Activated T-cell treated with anti-CD3 and anti-CD28 coated beads, Interleukin-2, amount 50 U/mL, for 4 hours (primary cell): ENCODE results near the gene SCRN2. TPM values are rescaled to one million over a fixed set of nuclear protein-coding genes. Genes with fewer than 3 reads are reported as not detected.

Experiments used
- ATAC-seq, 2 donors: fragments of 200-7000 bp; cut with Tn5 transposase; one replicate each; pipeline ENCODE4 v1.10.0; 2021
- DNase-seq: peaks from one replicate; pipeline ENCODE4 v3.0.0-alpha.2; 2020
- H3K27me3 Mint-ChIP-seq: one replicate; pipeline ENCODE4 v1.8.0; 2021; ENCODE audit warnings: low read depth, mixed read lengths
- H3K36me3 Mint-ChIP-seq: one replicate; pipeline ENCODE4 v1.8.0; 2022; ENCODE audit warnings: mixed read lengths; ENCODE audit not compliant: insufficient read depth
- H3K4me1 Mint-ChIP-seq: one replicate; pipeline ENCODE4 v1.8.0; 2021; ENCODE audit warnings: low read depth, mixed read lengths
- H3K4me3 Mint-ChIP-seq: one replicate; pipeline ENCODE4 v1.8.0; 2021; ENCODE audit warnings: mild to moderate bottlenecking, moderate library complexity, mixed read lengths
- H3K9me3 Mint-ChIP-seq: one replicate; pipeline ENCODE4 v1.8.0; 2021; ENCODE audit warnings: mixed read lengths
- total RNA-seq, 3 donors: library from RNA; stranded (reverse); gene quantifications; one replicate each; pipeline ENCODE4 v1.2.1, GENCODE V29; 2021

SCRN2 gene
- total RNA-seq, 3 donors from 2014 or later = 13.9 to 15.6 (median 14.5) TPM

DNA sequence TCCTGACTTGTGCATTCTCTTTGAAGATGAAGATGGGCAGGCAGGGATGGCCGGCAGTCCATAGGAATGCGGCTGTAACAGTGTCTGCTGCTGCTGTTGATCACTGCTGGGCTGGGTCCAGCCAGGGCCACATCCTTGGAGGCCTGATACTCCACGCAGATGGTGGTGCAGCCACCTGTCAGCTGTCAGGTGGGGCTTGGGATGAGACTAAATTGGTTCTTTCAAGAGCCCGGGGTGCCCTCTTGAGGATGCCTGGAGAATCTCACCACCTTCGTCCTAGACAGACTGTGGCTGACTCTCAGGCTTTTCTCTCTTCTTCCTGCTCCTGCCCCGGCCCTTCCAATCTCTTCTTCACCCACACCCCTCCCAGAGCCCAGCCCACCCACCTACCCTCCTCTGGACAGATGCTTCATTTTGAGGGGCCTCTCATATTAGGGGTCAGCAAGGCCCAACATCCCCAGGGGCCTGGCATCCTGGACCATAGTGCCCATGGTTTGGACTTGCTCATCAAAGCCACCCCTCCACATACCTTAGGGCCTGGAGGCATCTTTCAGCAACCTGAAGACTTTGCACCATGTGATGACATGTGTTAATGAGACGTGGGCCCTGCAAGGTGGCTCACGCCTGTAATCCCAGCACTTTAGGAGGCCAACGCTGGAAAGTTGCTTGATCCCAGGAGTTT, 38.6 kb downstream of the SCRN2 start:
- ATAC-seq = peak; percentile 93 to 94
- Mint-ChIP-seq H3K9me3 (no peaks in the 10 kb centered on the region), H3K4me3 (no peak overlapping the region), H3K27me3 (no peaks in the 10 kb centered on the region), H3K36me3 (peaks cover 8% of the 10 kb centered on the region), H3K4me1 (no peaks in the 10 kb centered on the region)
- peak; percentile 51 for DNase-seq

DNA sequence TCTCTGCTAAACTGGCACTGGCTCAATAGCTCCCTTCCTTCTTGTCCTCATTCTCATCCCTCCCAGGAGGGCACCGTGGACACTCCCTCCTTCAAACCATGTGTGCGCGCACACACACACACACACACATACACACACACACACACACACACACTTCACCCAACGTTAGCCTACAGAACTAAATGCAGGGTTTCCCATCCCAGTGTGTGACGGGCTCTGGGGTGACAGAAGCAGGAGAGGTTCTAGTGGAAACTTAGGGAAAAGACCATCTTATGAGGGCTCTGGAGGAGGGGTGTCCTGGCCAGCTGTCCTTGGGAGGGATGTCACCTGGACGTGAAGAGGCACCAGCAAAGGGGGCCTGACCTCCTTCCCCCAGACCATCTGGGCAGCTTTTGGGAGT, 39.2 kb downstream of the SCRN2 start:
- peaks cover 3% of the 10 kb centered on the region for H3K36me3 Mint-ChIP-seq
- H3K4me3 Mint-ChIP-seq = no peak overlapping the region
- no peaks in the 10 kb centered on the region for H3K27me3 Mint-ChIP-seq
- ATAC-seq = peak in 1 of 2 donors; percentile 21
- no peaks in the 10 kb centered on the region for H3K4me1 Mint-ChIP-seq
- DNase-seq = no peak
- no peaks in the 10 kb centered on the region for H3K9me3 Mint-ChIP-seq

DNA sequence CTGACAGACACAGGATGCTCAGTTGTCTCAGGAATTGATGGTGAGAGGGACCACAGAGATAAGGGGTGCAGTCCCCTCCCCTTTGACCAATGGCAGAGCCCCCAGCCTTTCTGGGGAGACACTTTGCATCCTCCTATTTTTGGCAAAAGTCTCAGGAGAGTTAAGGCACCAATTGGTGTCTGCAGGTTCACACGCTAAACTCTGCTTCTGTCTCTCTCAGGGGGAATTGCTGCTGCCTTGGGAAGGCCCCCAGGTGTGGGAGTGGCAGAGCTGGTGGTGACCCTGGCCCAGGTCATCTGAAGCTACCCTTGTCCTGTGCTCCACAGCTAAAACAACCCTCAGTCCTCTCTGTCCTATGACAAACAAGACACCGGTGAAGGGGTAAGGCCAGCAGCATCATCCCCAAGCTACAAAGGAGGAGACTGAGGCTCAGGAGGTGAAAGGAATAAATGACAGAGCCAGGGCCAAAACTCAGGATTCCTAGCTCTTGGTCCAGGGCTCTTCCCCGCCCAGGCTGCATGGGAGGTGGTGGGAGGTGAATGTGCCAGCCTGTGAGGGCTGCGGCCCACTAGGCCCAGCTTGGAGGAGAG, 39.8 kb downstream of the SCRN2 start:
- DNase-seq (no peak), ATAC-seq (no peak)
- H3K4me3 Mint-ChIP-seq = no peak overlapping the region
- H3K4me1 Mint-ChIP-seq = no peaks in the 10 kb centered on the region
- no peaks in the 10 kb centered on the region for H3K9me3 Mint-ChIP-seq
- H3K27me3 Mint-ChIP-seq = no peaks in the 10 kb centered on the region
- peaks cover 2% of the 10 kb centered on the region for H3K36me3 Mint-ChIP-seq

DNA sequence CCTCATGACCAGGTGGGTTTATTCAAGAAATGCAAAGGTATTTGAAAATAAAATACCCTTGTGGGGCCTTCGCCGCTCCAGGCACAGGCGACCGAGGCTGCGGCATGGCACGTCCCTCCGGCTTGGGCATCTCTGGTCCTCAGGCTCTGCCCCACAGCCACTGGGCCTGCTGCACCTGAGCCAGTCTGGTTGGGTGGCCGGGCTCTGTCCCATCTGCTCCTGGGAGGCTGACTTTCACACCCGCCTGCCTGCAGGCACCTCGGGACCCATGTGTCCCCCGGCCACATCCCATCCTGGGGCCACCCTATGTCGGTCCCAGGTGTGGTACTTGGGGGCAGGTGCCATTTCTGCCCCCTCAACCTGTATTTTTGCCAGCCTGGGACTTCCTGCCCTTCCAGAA, 40.4 kb downstream of the SCRN2 start:
- Mint-ChIP-seq H3K4me3 (no peak overlapping the region), H3K27me3 (no peaks in the 10 kb centered on the region), H3K4me1 (no peaks in the 10 kb centered on the region), H3K9me3 (no peaks in the 10 kb centered on the region), H3K36me3 (peaks cover 2% of the 10 kb centered on the region)
- no peak for DNase-seq
- no peak for ATAC-seq

DNA sequence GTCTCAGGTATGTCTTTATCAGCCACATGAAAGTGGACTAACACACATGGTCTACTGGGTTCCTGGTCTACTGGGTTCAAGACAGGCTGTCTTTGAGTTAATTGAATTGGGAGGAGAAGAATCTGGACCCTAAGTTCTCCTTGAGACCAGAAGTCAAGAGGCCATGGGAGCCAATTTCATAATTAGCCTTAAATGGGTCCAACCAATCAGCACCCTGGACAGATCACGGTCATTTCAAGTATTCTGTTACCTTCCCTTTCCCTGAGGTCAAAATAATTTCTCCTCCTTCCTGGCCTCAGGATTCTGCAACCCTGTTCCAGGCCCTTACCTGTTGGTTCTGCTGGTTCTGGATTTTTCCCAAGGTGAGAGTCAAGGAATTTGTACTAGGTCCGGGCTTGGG, 43.3 kb downstream of the SCRN2 start:
- H3K4me1 Mint-ChIP-seq = no peaks in the 10 kb centered on the region
- no peaks in the 10 kb centered on the region for H3K9me3 Mint-ChIP-seq
- ATAC-seq (no peak), DNase-seq (no peak)
- no peak overlapping the region for H3K4me3 Mint-ChIP-seq
- H3K36me3 Mint-ChIP-seq = peaks cover 2% of the 10 kb centered on the region
- peaks cover 16% of the 10 kb centered on the region for H3K27me3 Mint-ChIP-seq

DNA sequence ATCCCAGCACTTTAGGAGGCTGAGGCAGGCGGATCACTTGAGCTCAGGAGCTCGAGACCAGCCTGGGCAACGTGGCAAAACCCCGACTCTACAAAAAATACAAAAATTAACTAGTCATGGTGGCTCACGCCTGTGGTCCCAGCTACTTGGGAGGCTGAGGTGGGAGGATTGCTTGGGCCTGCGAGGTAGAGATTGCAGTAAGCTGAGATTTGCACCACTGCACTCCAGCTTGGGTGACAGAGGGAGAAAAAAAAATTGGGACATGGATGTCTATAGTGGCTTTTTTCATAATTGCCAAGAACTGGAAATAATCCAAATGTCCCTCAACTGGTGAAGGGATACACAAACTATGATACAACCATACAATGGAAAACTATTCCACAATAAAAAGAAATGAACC, 48.1 kb downstream of the SCRN2 start:
- Mint-ChIP-seq H3K27me3 (peaks cover 51% of the 10 kb centered on the region), H3K9me3 (no peaks in the 10 kb centered on the region), H3K4me1 (peaks cover 10% of the 10 kb centered on the region), H3K4me3 (no peak overlapping the region), H3K36me3 (no peaks in the 10 kb centered on the region)
- no peak for DNase-seq
- ATAC-seq = no peak

DNA sequence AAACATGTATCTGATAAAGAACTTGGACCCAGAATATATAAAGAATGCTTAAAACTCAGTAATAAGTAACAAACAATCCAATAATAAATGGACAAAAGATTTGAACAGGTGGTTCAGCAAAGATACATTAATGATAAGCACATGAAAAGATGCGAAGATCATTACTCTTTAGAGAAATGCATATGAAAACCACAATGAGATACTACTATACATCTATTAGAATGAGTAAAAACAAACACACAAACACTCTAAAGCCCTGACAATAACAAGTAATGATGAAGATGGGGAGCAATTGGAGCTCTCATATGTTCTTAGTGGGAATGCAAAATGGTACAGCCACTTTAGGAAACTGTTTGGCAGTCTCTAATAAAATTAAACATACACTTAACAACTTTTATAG, 48.6 kb downstream of the SCRN2 start:
- Mint-ChIP-seq H3K4me3 (no peak overlapping the region), H3K4me1 (peaks cover 10% of the 10 kb centered on the region), H3K27me3 (peaks cover 51% of the 10 kb centered on the region), H3K36me3 (no peaks in the 10 kb centered on the region), H3K9me3 (no peaks in the 10 kb centered on the region)
- ATAC-seq (no peak), DNase-seq (no peak)

DNA sequence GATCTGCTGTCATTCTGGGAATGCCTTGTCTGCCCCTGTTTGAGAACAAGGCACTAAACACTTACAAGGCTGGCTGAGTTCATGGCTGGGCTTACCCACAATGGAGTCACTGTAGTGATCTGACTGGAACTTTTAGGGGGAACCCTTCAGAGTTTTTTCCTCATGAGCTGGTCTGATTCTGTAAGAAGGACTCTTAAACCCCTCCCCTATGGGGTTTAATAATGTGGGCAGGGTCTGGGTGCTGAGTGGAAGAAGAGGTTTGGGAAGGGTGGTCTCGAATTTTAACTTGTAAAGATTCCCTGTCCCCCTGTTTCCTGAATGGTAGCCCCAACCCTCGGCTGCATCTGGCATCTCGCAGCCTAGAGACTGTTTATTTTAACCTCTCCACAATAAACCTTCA, 50.0 kb downstream of the SCRN2 start:
- peaks cover 54% of the 10 kb centered on the region for H3K27me3 Mint-ChIP-seq

DNA sequence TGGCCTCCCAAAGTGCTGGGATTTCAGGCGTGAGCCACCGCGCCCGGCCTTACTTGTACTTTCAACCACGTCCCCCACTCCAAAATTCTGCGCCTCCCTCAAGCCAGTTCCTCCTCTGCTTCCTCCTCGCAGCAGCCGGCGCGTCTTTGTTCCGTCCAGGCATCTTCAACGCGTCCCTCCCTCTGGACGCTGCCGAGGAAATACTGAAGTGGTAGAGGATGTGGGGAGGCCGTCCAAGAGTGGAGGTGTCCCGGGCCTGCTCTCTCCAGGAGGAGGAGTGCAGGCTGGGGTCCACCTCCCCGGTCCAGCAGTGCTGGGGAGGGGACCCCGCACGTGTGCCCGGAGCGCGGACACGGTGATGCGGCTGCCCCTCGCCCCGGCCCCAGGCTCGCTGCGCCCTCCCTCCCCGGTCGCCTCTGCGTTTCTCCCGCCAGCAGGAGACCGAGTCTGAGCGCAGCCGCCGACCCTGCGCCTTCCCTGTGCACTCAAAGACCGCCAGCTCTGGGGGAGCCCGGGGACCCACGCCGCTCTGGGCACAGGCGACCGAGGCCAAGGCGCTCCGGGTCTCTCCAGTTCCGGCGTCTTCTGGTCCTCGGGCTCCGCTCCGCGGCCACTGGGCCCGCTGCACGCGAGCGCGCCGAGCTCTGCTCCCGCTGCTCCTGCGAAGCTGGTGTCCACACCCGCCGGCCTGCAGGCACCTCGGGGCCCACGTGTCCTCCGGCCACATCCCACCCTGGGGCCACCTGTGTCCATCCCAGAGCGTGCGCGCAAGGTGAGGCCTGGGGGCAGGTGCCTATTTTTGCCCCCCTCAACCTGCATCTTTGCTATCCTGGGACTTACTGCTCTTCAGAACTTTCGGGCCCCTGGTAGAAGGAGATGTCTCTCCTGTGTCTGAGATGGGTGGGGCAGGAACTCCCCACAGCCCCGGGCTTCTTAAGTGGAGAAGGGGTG, 51.2 kb downstream of the SCRN2 start:
- H3K9me3 Mint-ChIP-seq = no peaks in the 10 kb centered on the region
- peaks cover 58% of the 10 kb centered on the region for H3K27me3 Mint-ChIP-seq
- H3K4me3 Mint-ChIP-seq = peak overlapping the region; percentile 70

More for the DNA sequence above, 50.0 kb downstream of the SCRN2 start:
- H3K4me1 Mint-ChIP-seq = peaks cover 10% of the 10 kb centered on the region
- H3K36me3 Mint-ChIP-seq = no peaks in the 10 kb centered on the region
- no peaks in the 10 kb centered on the region for H3K9me3 Mint-ChIP-seq
- DNase-seq (no peak), ATAC-seq (no peak)
- H3K4me3 Mint-ChIP-seq = no peak overlapping the region

More for the DNA sequence above, 51.2 kb downstream of the SCRN2 start:
- DNase-seq (peak; percentile 44), ATAC-seq (peak; percentile 97)
- Mint-ChIP-seq H3K4me1 (peaks cover 10% of the 10 kb centered on the region), H3K36me3 (no peaks in the 10 kb centered on the region)

Other genes with a start within 250 kb of the SCRN2 start
- 100 to 1,000 TPM; 916 to 992 (median 944) TPM for gene KPNB1, start 191.4 kb downstream of the SCRN2 start, total RNA-seq
- 10 to 100 TPM; 24.4 to 34.7 (median 24.6) TPM for gene TBKBP1, start 147.1 kb downstream of the SCRN2 start, total RNA-seq
- gene TBX21, start 108.0 kb downstream of the SCRN2 start, total RNA-seq = 100 to 1,000 TPM in 2 of 3 donors, 10 to 100 TPM in 1; 77.8 to 111 (median 101) TPM
- gene OSBPL7, start 19.5 kb downstream of the SCRN2 start, total RNA-seq = 1 to 10 TPM; 8.1 to 9.3 (median 9.0) TPM
- 10 to 100 TPM; 56.6 to 62.1 (median 58.6) TPM for gene MRPL10, start 9.7 kb downstream of the SCRN2 start, total RNA-seq
- gene LRRC46, start 9.6 kb downstream of the SCRN2 start, total RNA-seq = under 1 TPM; 0.27 to 0.63 (median 0.29) TPM
- under 1 TPM; 0.05 to 0.08 (median 0.05) TPM for gene SP6, start 9.9 kb upstream of the SCRN2 start, total RNA-seq
- gene SP2, start 55.0 kb upstream of the SCRN2 start, total RNA-seq = 10 to 100 TPM; 20.9 to 25.6 (median 23.1) TPM
- 10 to 100 TPM; 82.8 to 83.5 (median 83.2) TPM for gene PNPO, start 100.3 kb upstream of the SCRN2 start, total RNA-seq
- under 1 TPM in 2 of 3 donors, not detected in 1; 0.14 to 0.29 TPM for gene PRR15L, start 116.6 kb upstream of the SCRN2 start, total RNA-seq
- 100 to 1,000 TPM; 145 to 159 (median 156) TPM for gene CDK5RAP3, start 129.8 kb upstream of the SCRN2 start, total RNA-seq
- 1 to 10 TPM; 2.6 to 3.9 (median 3.2) TPM for gene COPZ2, start 196.5 kb upstream of the SCRN2 start, total RNA-seq
- gene NFE2L1, start 207.1 kb upstream of the SCRN2 start, total RNA-seq = 100 to 1,000 TPM in 2 of 3 donors, 10 to 100 TPM in 1; 93.1 to 123 (median 109) TPM